Measurements from ENCODE around the gene CUX1. TPM values are rescaled to one million over a fixed set of nuclear protein-coding genes. Genes with fewer than 3 reads are reported as not detected.
A peak's percentile ranks its signal among the peaks of the same experiment; 100 is the strongest.
"Not testable (repeated sequence)": the region's sequence is repeated elsewhere in the genome, so short reads cannot be mapped to it uniquely, and the experiment has no call there.

CUX1 gene
- total RNA-seq, 1 experiment from 2014 or later: 53.5 TPM

- H3K27me3 Mint-ChIP-seq (ENCODE audit: low read depth): peaks cover 32% of the 10 kb centered on the region
- H4K91ac ChIP-seq (ENCODE audit: insufficient read length, low read depth, low read length): no peak overlapping the region
- H3K27ac ChIP-seq (ENCODE audit: insufficient read length, low read depth, low read length): no peak overlapping the region
- no peak overlapping the region for H3K4ac ChIP-seq (ENCODE audit: low read depth, low read length)
- no peak overlapping the region for H2BK5ac ChIP-seq (ENCODE audit: insufficient read length, low read length)
- no peak overlapping the region for H2BK20ac ChIP-seq (ENCODE audit: low read depth, low read length, poor library complexity, severe bottlenecking)
- no peak overlapping the region for H2BK120ac ChIP-seq (ENCODE audit: low read depth, low read length, poor library complexity, severe bottlenecking)
- H3K23ac ChIP-seq (ENCODE audit: insufficient read length, low read depth, low read length): no peak overlapping the region
- no peak for DNase-seq
- H3T11ph ChIP-seq (ENCODE audit: low read length): no peak overlapping the region
- H4K8ac ChIP-seq (replicated peaks; ENCODE audit: insufficient read length, low read depth, low read length): no peak overlapping the region
- no peak overlapping the region for H4K5ac ChIP-seq (ENCODE audit: insufficient read length, low read depth, low read length)
- H3K79me2 ChIP-seq (ENCODE audit: insufficient read depth, low read length): no peaks in the 10 kb centered on the region
- H3K4me1 Mint-ChIP-seq: peaks cover 7 to 15% of the 10 kb centered on the region in 2 experiments
- no peak overlapping the region for H3K18ac ChIP-seq (ENCODE audit: insufficient read length, low read depth, low read length)
- no peaks in the 10 kb centered on the region for H3K4me1 ChIP-seq (ENCODE audit: insufficient read depth, low read length)
- no peaks in the 10 kb centered on the region for H3K36me3 Mint-ChIP-seq (ENCODE audit: insufficient read depth in 1 of 3, low read depth in 3 of 3)
- no peaks in the 10 kb centered on the region for H4K20me1 ChIP-seq (ENCODE audit: control insufficient read depth, insufficient read depth, insufficient read length)
- no peaks in the 10 kb centered on the region for H3K9me3 Mint-ChIP-seq
- H3K27me3 ChIP-seq (ENCODE audit: insufficient read depth, low read length): no peaks in the 10 kb centered on the region
- H2AK5ac ChIP-seq (ENCODE audit: insufficient read length, low read length): no peak overlapping the region
- H2BK12ac ChIP-seq (ENCODE audit: insufficient read length, low read depth, low read length): no peak overlapping the region
- H3K4me3 Mint-ChIP-seq: no peak overlapping the region; a peak in 1 of 5 replicates
- no CpG with 5 or more reads among the region's 11 CpGs for WGBS (ENCODE audit: extremely low coverage, insufficient read length, low lambda C conversion rate)
- no peak overlapping the region for H3K9ac ChIP-seq (ENCODE audit: extremely low read depth, insufficient read length, low read length)
- H3K14ac ChIP-seq (ENCODE audit: insufficient read depth, low read length): no peak overlapping the region
- no peak overlapping the region for H2AFZ ChIP-seq (ENCODE audit: low read length)
- TF ChIP-seq, protein P1, sequence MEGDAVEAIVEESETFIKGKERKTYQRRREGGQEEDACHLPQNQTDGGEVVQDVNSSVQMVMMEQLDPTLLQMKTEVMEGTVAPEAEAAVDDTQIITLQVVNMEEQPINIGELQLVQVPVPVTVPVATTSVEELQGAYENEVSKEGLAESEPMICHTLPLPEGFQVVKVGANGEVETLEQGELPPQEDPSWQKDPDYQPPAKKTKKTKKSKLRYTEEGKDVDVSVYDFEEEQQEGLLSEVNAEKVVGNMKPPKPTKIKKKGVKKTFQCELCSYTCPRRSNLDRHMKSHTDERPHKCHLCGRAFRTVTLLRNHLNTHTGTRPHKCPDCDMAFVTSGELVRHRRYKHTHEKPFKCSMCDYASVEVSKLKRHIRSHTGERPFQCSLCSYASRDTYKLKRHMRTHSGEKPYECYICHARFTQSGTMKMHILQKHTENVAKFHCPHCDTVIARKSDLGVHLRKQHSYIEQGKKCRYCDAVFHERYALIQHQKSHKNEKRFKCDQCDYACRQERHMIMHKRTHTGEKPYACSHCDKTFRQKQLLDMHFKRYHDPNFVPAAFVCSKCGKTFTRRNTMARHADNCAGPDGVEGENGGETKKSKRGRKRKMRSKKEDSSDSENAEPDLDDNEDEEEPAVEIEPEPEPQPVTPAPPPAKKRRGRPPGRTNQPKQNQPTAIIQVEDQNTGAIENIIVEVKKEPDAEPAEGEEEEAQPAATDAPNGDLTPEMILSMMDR (conservative IDR thresholded peaks at IDR 0.05): no peak
- H3K23me2 ChIP-seq (ENCODE audit: insufficient read length, low read depth, low read length, poor library complexity, severe bottlenecking): no peaks in the 10 kb centered on the region
- no peak overlapping the region for H3K56ac ChIP-seq (ENCODE audit: insufficient read length, low read depth, low read length)
- H3K79me1 ChIP-seq (ENCODE audit: insufficient read depth, low read depth, low read length, poor library complexity, severe bottlenecking): no peaks in the 10 kb centered on the region
- H2BK15ac ChIP-seq (ENCODE audit: low read depth, low read length): no peak overlapping the region
- H3K27ac Mint-ChIP-seq: peak overlapping the region in 1 of 3 experiments; percentile 59; a peak in 2 of 7 replicates
- H3K9me3 ChIP-seq (ENCODE audit: control insufficient read depth, low read depth, low read length): no peaks in the 10 kb centered on the region
- no peak overlapping the region for H3K4me2 ChIP-seq (ENCODE audit: insufficient read depth, insufficient read length, low read length)
Measured at GRCh38 chr7:102326157-102326889, 508.9 kb downstream of the CUX1 start.

DNA sequence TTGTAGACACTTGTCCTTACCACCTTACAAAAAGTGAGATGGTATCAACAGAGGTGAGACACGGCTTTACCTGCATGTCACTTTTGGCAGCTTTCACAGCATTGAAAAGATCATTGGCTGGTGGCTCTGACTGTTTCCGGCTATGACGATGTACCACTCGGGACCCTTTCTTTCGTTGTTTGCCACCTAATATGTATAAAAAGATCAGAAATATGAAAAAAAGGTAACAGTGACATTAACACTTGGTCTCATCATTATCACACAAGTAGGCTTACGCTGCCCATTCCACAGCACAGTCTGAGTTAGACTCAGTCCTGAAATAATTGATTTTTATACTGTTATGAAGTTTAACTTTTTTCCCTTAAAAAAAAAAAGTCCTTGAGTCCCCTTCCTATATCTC, 509.8 kb downstream of the CUX1 start:
- not testable (repeated sequence) for H2BK120ac ChIP-seq (ENCODE audit: low read depth, low read length, poor library complexity, severe bottlenecking); H3K27me3 ChIP-seq (ENCODE audit: insufficient read depth, low read length); H4K5ac ChIP-seq (ENCODE audit: insufficient read length, low read depth, low read length); H3K27ac Mint-ChIP-seq; H3K23ac ChIP-seq (ENCODE audit: insufficient read length, low read depth, low read length); H4K8ac ChIP-seq (replicated peaks; ENCODE audit: insufficient read length, low read depth, low read length); H3K9me3 Mint-ChIP-seq; H2BK12ac ChIP-seq (ENCODE audit: insufficient read length, low read depth, low read length); H3K36me3 Mint-ChIP-seq (ENCODE audit: insufficient read depth in 1 of 3, low read depth in 3 of 3); H2AK5ac ChIP-seq (ENCODE audit: insufficient read length, low read length); H3K18ac ChIP-seq (ENCODE audit: insufficient read length, low read depth, low read length); H3K56ac ChIP-seq (ENCODE audit: insufficient read length, low read depth, low read length); H3K4me3 Mint-ChIP-seq; H4K20me1 ChIP-seq (ENCODE audit: control insufficient read depth, insufficient read depth, insufficient read length); H3K79me1 ChIP-seq (ENCODE audit: insufficient read depth, low read depth, low read length, poor library complexity, severe bottlenecking); H2BK15ac ChIP-seq (ENCODE audit: low read depth, low read length); H2BK20ac ChIP-seq (ENCODE audit: low read depth, low read length, poor library complexity, severe bottlenecking); H3K9me3 ChIP-seq (ENCODE audit: control insufficient read depth, low read depth, low read length); DNase-seq; H3K4me2 ChIP-seq (ENCODE audit: insufficient read depth, insufficient read length, low read length); H3K9ac ChIP-seq (ENCODE audit: extremely low read depth, insufficient read length, low read length); H2AFZ ChIP-seq (ENCODE audit: low read length); H3K4ac ChIP-seq (ENCODE audit: low read depth, low read length); H4K91ac ChIP-seq (ENCODE audit: insufficient read length, low read depth, low read length); H3K79me2 ChIP-seq (ENCODE audit: insufficient read depth, low read length); H3T11ph ChIP-seq (ENCODE audit: low read length); H2BK5ac ChIP-seq (ENCODE audit: insufficient read length, low read length); H3K14ac ChIP-seq (ENCODE audit: insufficient read depth, low read length); H3K23me2 ChIP-seq (ENCODE audit: insufficient read length, low read depth, low read length, poor library complexity, severe bottlenecking); H3K27ac ChIP-seq (ENCODE audit: insufficient read length, low read depth, low read length); H3K4me1 ChIP-seq (ENCODE audit: insufficient read depth, low read length)
- peaks cover 16 to 18% of the 10 kb centered on the region in 2 experiments for H3K4me1 Mint-ChIP-seq
- no CpG with 5 or more reads among the region's 6 CpGs for WGBS (ENCODE audit: extremely low coverage, insufficient read length, low lambda C conversion rate)
- peaks cover 27% of the 10 kb centered on the region for H3K27me3 Mint-ChIP-seq (ENCODE audit: low read depth)

Measured in H9 (cell line).